ENCODE results near the gene BARHL1. TPM values are rescaled to one million over a fixed set of nuclear protein-coding genes. Genes with fewer than 3 reads are reported as not detected.

BARHL1 gene
- total RNA-seq, 2 donors from 2014 or later, result not detected

GRCh38 chr9:132630811-132631210 lies 48.4 kb downstream of the BARHL1 start:
- Mint-ChIP-seq H3K27ac (no peak overlapping the region), H3K4me3 (no peak overlapping the region), H3K27me3 (no peaks in the 10 kb centered on the region), H3K9me3 (no peaks in the 10 kb centered on the region), H3K36me3 (ENCODE audit: low read depth) (peaks cover 100% of the 10 kb centered on the region), H3K4me1 (no peaks in the 10 kb centered on the region)
- no peak for ATAC-seq (replicated peaks)

DNA sequence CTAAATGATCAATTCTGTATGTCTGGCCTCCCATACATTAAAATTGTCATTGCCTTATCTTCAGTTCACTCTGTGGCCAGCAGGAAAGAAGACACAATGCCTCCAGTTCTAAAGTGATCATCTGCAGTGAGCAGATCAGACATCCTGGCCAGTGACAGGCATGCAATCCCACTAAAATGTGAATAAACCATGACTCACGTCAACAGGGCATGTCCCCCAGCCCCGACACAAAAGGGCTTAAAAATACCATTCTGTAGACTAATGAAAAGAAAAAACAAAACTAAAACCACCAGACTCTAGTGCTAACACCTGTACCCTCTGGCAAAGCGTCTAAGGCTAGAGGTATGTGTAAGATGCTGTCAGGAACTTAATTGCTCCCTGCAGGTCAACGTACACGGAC lies 48.9 kb downstream of the BARHL1 start:
- ATAC-seq (replicated peaks), result no peak
- Mint-ChIP-seq H3K4me1 (no peaks in the 10 kb centered on the region), H3K9me3 (no peaks in the 10 kb centered on the region), H3K4me3 (no peak overlapping the region), H3K27ac (no peak overlapping the region), H3K27me3 (no peaks in the 10 kb centered on the region), H3K36me3 (ENCODE audit: low read depth) (peaks cover 100% of the 10 kb centered on the region)

DNA sequence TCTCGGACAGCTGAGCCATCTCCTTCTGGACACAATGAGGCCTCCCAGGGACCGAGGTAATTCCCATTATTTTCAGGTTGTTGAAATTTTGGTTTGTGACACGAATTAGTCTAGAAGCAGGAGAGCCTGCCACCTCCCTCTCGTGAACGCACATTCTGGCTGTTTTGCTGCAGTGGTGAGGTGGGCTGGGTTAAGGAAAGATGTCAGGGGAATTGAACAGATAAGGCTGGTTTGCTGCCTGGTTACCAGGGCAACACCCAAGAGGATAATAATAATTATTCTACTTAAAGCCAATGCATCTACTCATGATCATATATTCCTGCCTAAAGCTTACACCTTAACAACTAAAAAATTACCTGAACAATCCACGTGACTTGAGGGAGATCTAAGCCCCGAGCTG lies 49.3 kb downstream of the BARHL1 start:
- no peaks in the 10 kb centered on the region for H3K27me3 Mint-ChIP-seq
- H3K4me3 Mint-ChIP-seq, result no peak overlapping the region
- H3K36me3 Mint-ChIP-seq (ENCODE audit: low read depth), result peaks cover 99% of the 10 kb centered on the region
- H3K4me1 Mint-ChIP-seq, result no peaks in the 10 kb centered on the region
- no peaks in the 10 kb centered on the region for H3K9me3 Mint-ChIP-seq
- ATAC-seq (replicated peaks), result no peak
- H3K27ac Mint-ChIP-seq, result no peak overlapping the region

GRCh38 chr9:132632413-132633129 lies 50.2 kb downstream of the BARHL1 start:
- H3K9me3 Mint-ChIP-seq, result no peaks in the 10 kb centered on the region
- no peaks in the 10 kb centered on the region for H3K27me3 Mint-ChIP-seq
- no peaks in the 10 kb centered on the region for H3K4me1 Mint-ChIP-seq
- H3K27ac Mint-ChIP-seq, result no peak overlapping the region
- peaks cover 99% of the 10 kb centered on the region for H3K36me3 Mint-ChIP-seq (ENCODE audit: low read depth)
- ATAC-seq (replicated peaks), result no peak
- H3K4me3 Mint-ChIP-seq, result no peak overlapping the region

DNA sequence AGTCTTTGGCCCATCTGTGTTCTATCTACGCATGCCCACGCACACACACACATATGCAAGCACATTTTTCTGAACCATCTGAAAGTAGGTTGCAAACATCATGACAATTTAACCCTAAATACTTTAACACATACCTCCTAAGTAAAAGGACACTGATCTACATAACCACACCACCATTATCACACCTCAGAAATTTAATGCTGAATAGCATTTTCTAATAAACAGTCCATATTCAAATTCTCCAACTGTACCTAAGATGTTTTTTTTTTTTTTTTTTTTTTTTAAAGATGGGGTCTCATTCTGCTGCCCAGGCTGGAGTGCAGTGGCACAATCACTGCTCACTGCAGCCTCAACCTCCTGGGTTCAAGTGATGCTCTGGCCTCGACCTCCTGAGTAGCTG lies 51.9 kb downstream of the BARHL1 start:
- no peak for ATAC-seq (replicated peaks)
- no peaks in the 10 kb centered on the region for H3K27me3 Mint-ChIP-seq
- peaks cover 98% of the 10 kb centered on the region for H3K36me3 Mint-ChIP-seq (ENCODE audit: low read depth)
- H3K4me3 Mint-ChIP-seq, result no peak overlapping the region
- H3K4me1 Mint-ChIP-seq, result no peaks in the 10 kb centered on the region
- no peaks in the 10 kb centered on the region for H3K9me3 Mint-ChIP-seq
- no peak overlapping the region for H3K27ac Mint-ChIP-seq

- H3K4me1 Mint-ChIP-seq, result no peaks in the 10 kb centered on the region
- H3K27me3 Mint-ChIP-seq, result no peaks in the 10 kb centered on the region
- H3K4me3 Mint-ChIP-seq, result no peak overlapping the region
- peaks cover 98% of the 10 kb centered on the region for H3K36me3 Mint-ChIP-seq (ENCODE audit: low read depth)
- no peak for ATAC-seq (replicated peaks)
- H3K27ac Mint-ChIP-seq, result no peak overlapping the region
- no peaks in the 10 kb centered on the region for H3K9me3 Mint-ChIP-seq
Measured at GRCh38 chr9:132637351-132637750, 54.9 kb downstream of the BARHL1 start.

GRCh38 chr9:132637801-132638200 lies 55.4 kb downstream of the BARHL1 start:
- H3K36me3 Mint-ChIP-seq (ENCODE audit: low read depth), result peaks cover 98% of the 10 kb centered on the region
- no peaks in the 10 kb centered on the region for H3K4me1 Mint-ChIP-seq
- no peak for ATAC-seq (replicated peaks)
- no peaks in the 10 kb centered on the region for H3K9me3 Mint-ChIP-seq
- no peak overlapping the region for H3K27ac Mint-ChIP-seq
- H3K4me3 Mint-ChIP-seq, result no peak overlapping the region
- no peaks in the 10 kb centered on the region for H3K27me3 Mint-ChIP-seq

- H3K36me3 Mint-ChIP-seq (ENCODE audit: low read depth), result peaks cover 98% of the 10 kb centered on the region
- H3K27me3 Mint-ChIP-seq, result no peaks in the 10 kb centered on the region
- H3K27ac Mint-ChIP-seq, result no peak overlapping the region
Measured at GRCh38 chr9:132638240-132638639, 55.8 kb downstream of the BARHL1 start.

DNA sequence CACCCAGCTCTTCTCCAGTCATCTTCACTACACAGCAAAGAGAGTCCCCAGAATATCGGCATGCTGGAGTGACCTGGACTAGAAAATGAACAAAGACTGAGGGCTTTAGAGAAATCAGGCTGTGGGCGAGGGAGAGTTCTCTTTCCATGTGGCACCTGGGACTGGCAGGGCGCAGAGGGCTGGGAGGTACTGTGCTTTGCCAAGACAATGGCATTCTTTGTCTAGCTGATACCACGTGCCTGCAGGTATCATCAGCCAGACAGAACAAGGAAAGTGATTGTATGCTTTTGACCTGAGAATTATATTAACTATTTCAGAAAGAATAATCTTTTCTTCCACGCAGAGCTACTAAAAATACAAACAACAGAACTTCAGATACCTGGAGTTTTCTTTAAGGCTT lies 56.9 kb downstream of the BARHL1 start:
- Mint-ChIP-seq H3K4me1 (no peaks in the 10 kb centered on the region), H3K27ac (no peak overlapping the region), H3K27me3 (no peaks in the 10 kb centered on the region), H3K9me3 (no peaks in the 10 kb centered on the region), H3K4me3 (no peak overlapping the region), H3K36me3 (ENCODE audit: low read depth) (peaks cover 98% of the 10 kb centered on the region)
- ATAC-seq (replicated peaks), result no peak

More at GRCh38 chr9:132638240-132638639, 55.8 kb downstream of the BARHL1 start:
- Mint-ChIP-seq H3K9me3 (no peaks in the 10 kb centered on the region), H3K4me3 (no peak overlapping the region), H3K4me1 (no peaks in the 10 kb centered on the region)
- ATAC-seq (replicated peaks), result no peak

Other genes with a start within 250 kb of the BARHL1 start
- gene SETX, start 227.6 kb upstream of the BARHL1 start, total RNA-seq, result 10 to 100 TPM; 39.9 to 41.3 TPM
- gene TTF1, start 175.8 kb upstream of the BARHL1 start, total RNA-seq, result 10 to 100 TPM; 22.1 to 27.0 TPM
- gene CFAP77, start 172.4 kb upstream of the BARHL1 start, total RNA-seq, result not detected
- 10 to 100 TPM; 12.7 to 23.0 TPM for gene DDX31, start 87.4 kb downstream of the BARHL1 start, total RNA-seq
- gene GTF3C4, start 87.9 kb downstream of the BARHL1 start, total RNA-seq, result 10 to 100 TPM; 13.0 to 19.1 TPM